ENCODE results near the gene POC1B.

The POC1B gene

GRCh38 chr12:89376202-89376529, 149.7 kb downstream of the POC1B start:
- Histone ChIP-seq H3K9me3 (ENCODE audit: control insufficient read depth, low read length) (no peaks in the 10 kb centered on the region), H3K9ac (ENCODE audit: low read length) (no peak overlapping the region), H3K4me3 (ENCODE audit: low read length) (no peak overlapping the region), H3K4me1 (ENCODE audit: control insufficient read depth, insufficient read depth, low read length) (peaks cover 11% of the 10 kb centered on the region), H3K36me3 (ENCODE audit: control insufficient read depth, insufficient read depth, low read length, severe bottlenecking) (no peaks in the 10 kb centered on the region), H3K27me3 (replicated peaks; ENCODE audit: control insufficient read depth, insufficient read depth, low read length) (no peaks in the 10 kb centered on the region)
- DNase-seq (ENCODE audit: low read depth) = no peak

GRCh38 chr12:89373763-89374572, 151.9 kb downstream of the POC1B start:
- H3K9ac ChIP-seq (ENCODE audit: low read length) = no peak overlapping the region
- no peaks in the 10 kb centered on the region for H3K27me3 ChIP-seq (replicated peaks; ENCODE audit: control insufficient read depth, insufficient read depth, low read length)
- no peaks in the 10 kb centered on the region for H3K9me3 ChIP-seq (ENCODE audit: control insufficient read depth, low read length)
- H3K36me3 ChIP-seq (ENCODE audit: control insufficient read depth, insufficient read depth, low read length, severe bottlenecking) = no peaks in the 10 kb centered on the region
- H3K4me3 ChIP-seq (ENCODE audit: low read length) = no peak overlapping the region
- H3K4me1 ChIP-seq (ENCODE audit: control insufficient read depth, insufficient read depth, low read length) = peaks cover 11% of the 10 kb centered on the region
- peak; percentile 75 for DNase-seq (ENCODE audit: low read depth)

GRCh38 chr12:89372584-89373370, 153.1 kb downstream of the POC1B start:
- no peaks in the 10 kb centered on the region for H3K27me3 ChIP-seq (replicated peaks; ENCODE audit: control insufficient read depth, insufficient read depth, low read length)
- no peaks in the 10 kb centered on the region for H3K9me3 ChIP-seq (ENCODE audit: control insufficient read depth, low read length)
- no peak for DNase-seq (ENCODE audit: low read depth)
- H3K4me3 ChIP-seq (ENCODE audit: low read length) = no peak overlapping the region
- H3K9ac ChIP-seq (ENCODE audit: low read length) = no peak overlapping the region
- H3K36me3 ChIP-seq (ENCODE audit: control insufficient read depth, insufficient read depth, low read length, severe bottlenecking) = no peaks in the 10 kb centered on the region
- peaks cover 11% of the 10 kb centered on the region for H3K4me1 ChIP-seq (ENCODE audit: control insufficient read depth, insufficient read depth, low read length)

GRCh38 chr12:89370850-89371249, 155.0 kb downstream of the POC1B start:
- Histone ChIP-seq H3K4me3 (ENCODE audit: low read length) (no peak overlapping the region), H3K4me1 (ENCODE audit: control insufficient read depth, insufficient read depth, low read length) (peaks cover 11% of the 10 kb centered on the region), H3K36me3 (ENCODE audit: control insufficient read depth, insufficient read depth, low read length, severe bottlenecking) (no peaks in the 10 kb centered on the region), H3K9ac (ENCODE audit: low read length) (no peak overlapping the region), H3K9me3 (ENCODE audit: control insufficient read depth, low read length) (no peaks in the 10 kb centered on the region), H3K27me3 (replicated peaks; ENCODE audit: control insufficient read depth, insufficient read depth, low read length) (no peaks in the 10 kb centered on the region)
- DNase-seq (ENCODE audit: low read depth) = no peak

GRCh38 chr12:89370421-89370831, 155.4 kb downstream of the POC1B start:
- Histone ChIP-seq H3K4me3 (ENCODE audit: low read length) (no peak overlapping the region), H3K9me3 (ENCODE audit: control insufficient read depth, low read length) (no peaks in the 10 kb centered on the region), H3K9ac (ENCODE audit: low read length) (no peak overlapping the region), H3K4me1 (ENCODE audit: control insufficient read depth, insufficient read depth, low read length) (peaks cover 11% of the 10 kb centered on the region), H3K27me3 (replicated peaks; ENCODE audit: control insufficient read depth, insufficient read depth, low read length) (no peaks in the 10 kb centered on the region), H3K36me3 (ENCODE audit: control insufficient read depth, insufficient read depth, low read length, severe bottlenecking) (no peaks in the 10 kb centered on the region)
- DNase-seq (ENCODE audit: low read depth) = no peak
